Smooth muscle cell (in vitro differentiated cells): ENCODE results near the gene SARNP. TPM values are rescaled to one million over a fixed set of nuclear protein-coding genes. Genes with fewer than 3 reads are reported as not detected.
A peak's percentile ranks its signal among the peaks of the same experiment; 100 is the strongest.

Experiments used
- DNase-seq: peaks from one replicate; lab custom pipeline; 2025; ENCODE audit not compliant: unreplicated experiment; lab: John Stamatoyannopoulos, UW
- H2AFZ ChIP-seq: fragments of 200-600 bp; sonication (generic); 2 replicates; pipeline ENCODE4 v1.6.0; 2016; ENCODE audit warnings: antibody characterized with exemption, low read depth, mild to moderate bottlenecking
- H3F3A ChIP-seq: fragments of 200-600 bp; sonication (generic); 2 replicates; pipeline ENCODE4 v1.6.0; 2017; ENCODE audit warnings: antibody characterized with exemption, low read depth
- H3K27ac ChIP-seq: fragments of 200-600 bp; sonication (generic); 2 replicates; pipeline ENCODE4 v1.5.1; 2016; ENCODE audit warnings: low read depth, mild to moderate bottlenecking
- H3K27me3 ChIP-seq: fragments of 200-600 bp; sonication (generic); 2 replicates; pipeline ENCODE4 v1.6.1; 2016; ENCODE audit warnings: low read depth, mild to moderate bottlenecking
- H3K36me3 ChIP-seq: fragments of 200-600 bp; sonication (generic); 2 replicates; pipeline ENCODE4 v1.5.1; 2016; ENCODE audit warnings: low read depth
- H3K4me1 ChIP-seq: fragments of 200-600 bp; sonication (generic); 2 replicates; pipeline ENCODE4 v1.5.1; 2016; ENCODE audit warnings: low read depth
- H3K4me2 ChIP-seq: fragments of 200-600 bp; sonication (generic); 2 replicates; pipeline ENCODE4 v1.6.0; 2016; ENCODE audit warnings: mild to moderate bottlenecking
- H3K4me3 ChIP-seq: fragments of 200-600 bp; sonication (generic); 2 replicates; pipeline ENCODE4 v1.5.1; 2016; ENCODE audit warnings: mild to moderate bottlenecking
- H3K79me2 ChIP-seq: fragments of 200-600 bp; sonication (generic); 2 replicates; pipeline ENCODE4 v1.6.0; 2016; ENCODE audit warnings: low read depth, mild to moderate bottlenecking
- H3K9ac ChIP-seq: fragments of 200-600 bp; sonication (generic); 2 replicates; pipeline ENCODE4 v1.6.0; 2016; ENCODE audit warnings: low read depth
- H3K9me3 ChIP-seq: fragments of 200-600 bp; sonication (generic); replicated peaks from 2 replicates; pipeline ENCODE4 v1.5.1; 2016; ENCODE audit warnings: low read depth
- H4K20me1 ChIP-seq: fragments of 200-600 bp; sonication (generic); 2 replicates; pipeline ENCODE4 v1.6.0; 2016; ENCODE audit warnings: low read depth
- CTCF ChIP-seq: fragments of 200-600 bp; sonication (generic); IDR thresholded peaks from 2 replicates; pipeline ENCODE4 v1.5.1; 2017; ENCODE audit warnings: borderline replicate concordance, mild to moderate bottlenecking, antibody characterized with exemption; ENCODE audit not compliant: insufficient read depth, poor library complexity, severe bottlenecking
- WGBS: methylation state at CpG from one replicate; pipeline ENCODE4 v1.1.7; 2016; ENCODE audit warnings: low lambda C conversion rate; 5-methylcytosine and 5-hydroxymethylcytosine counted together
- polyA plus RNA-seq: library from polyadenylated mRNA; unstranded; fragments of >200 nt; fragmentation: Nextera tagmentation; extraction: Ambion mirVana; gene quantifications from 2 replicates; pipeline ENCODE4 v1.2.1, GENCODE V29; 2016
- total RNA-seq: library from RNA; depleted of rRNA; stranded (reverse); fragments of >200 nt; gene quantifications from 2 replicates; pipeline ENCODE4 v1.2.3, GENCODE V29; 2014

SARNP gene
- total and polyA plus RNA-seq, 2 experiments from 2014 or later = 128 to 169 TPM

DNA sequence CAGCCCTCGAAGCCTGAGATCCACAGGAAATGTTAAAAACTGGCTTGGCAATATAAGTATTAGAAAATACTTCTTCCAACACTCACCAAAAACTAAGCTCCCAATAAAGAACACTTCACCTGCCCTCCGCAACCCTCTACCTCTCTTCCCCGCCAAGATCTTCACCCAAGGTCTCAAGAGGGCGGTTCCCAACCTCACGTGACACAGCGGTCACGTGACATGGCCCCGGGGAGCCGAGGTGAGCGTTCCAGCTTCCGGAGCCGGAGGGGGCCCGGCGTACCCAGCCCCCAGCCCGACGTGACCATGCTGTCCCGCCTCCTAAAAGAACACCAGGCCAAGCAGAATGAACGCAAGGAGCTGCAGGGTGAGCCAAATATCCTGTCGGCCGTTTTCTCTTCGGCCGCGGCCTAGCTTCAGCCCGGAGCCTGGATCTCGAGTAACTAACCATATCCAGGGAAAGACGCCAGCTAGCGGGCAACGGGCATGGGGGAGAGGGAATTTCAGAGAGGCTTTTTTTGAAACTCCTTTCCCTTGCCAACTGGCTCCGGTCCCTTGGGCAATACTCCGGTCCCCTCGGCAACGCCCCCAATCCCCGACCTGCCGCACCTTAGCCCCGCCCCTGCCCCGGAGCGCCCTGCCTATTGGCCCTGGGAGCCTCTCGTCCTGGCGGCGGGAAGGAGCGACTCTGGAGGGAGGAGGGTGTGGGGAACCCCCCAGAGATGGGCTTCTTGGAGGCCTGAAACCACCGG lies 101.5 kb downstream of the SARNP start, which contains the start of gene BLOC1S1:
Gene BLOC1S1 (plus strand): TSS at position 214 of the 749 bp plus-strand sequence. CDS start 6 bp downstream, at position 220.
- no peak for TF ChIP-seq CTCF
- Histone ChIP-seq H3K27me3 (peaks cover 17% of the 10 kb centered on the region), H2AFZ (peak within 1 kb of the TSS; percentile 99), H3K27ac (peak within 1 kb of the TSS; percentile 86), H3K36me3 (no peaks in the 10 kb centered on the region), H3K4me2 (peak within 1 kb of the TSS; percentile 94), H3F3A (peaks cover 6% of the 10 kb centered on the region), H3K9ac (peak within 1 kb of the TSS; percentile 93), H4K20me1 (no peaks in the 10 kb centered on the region), H3K4me1 (peaks cover 28% of the 10 kb centered on the region), H3K79me2 (no peaks in the 10 kb centered on the region), H3K9me3 (no peaks in the 10 kb centered on the region), H3K4me3 (peak within 1 kb of the TSS; percentile 92)
- 1% methylated on average over 41 of the region's 42 CpGs for WGBS
- peak; percentile 75 for DNase-seq

GRCh38 chr12:55715169-55715764 lies 102.3 kb downstream of the SARNP start:
- H2AFZ ChIP-seq = peak overlapping the region; percentile 99
- peaks cover 28% of the 10 kb centered on the region for H3K4me1 ChIP-seq
- peak overlapping the region; percentile 94 for H3K4me2 ChIP-seq
- peaks cover 6% of the 10 kb centered on the region for H3F3A ChIP-seq
- peaks cover 24% of the 10 kb centered on the region for H3K27me3 ChIP-seq
- no peaks in the 10 kb centered on the region for H3K79me2 ChIP-seq
- peak overlapping the region; percentile 92 for H3K4me3 ChIP-seq
- no peaks in the 10 kb centered on the region for H4K20me1 ChIP-seq
- no peaks in the 10 kb centered on the region for H3K9me3 ChIP-seq
- H3K9ac ChIP-seq = peak overlapping the region; percentile 93
- DNase-seq = no peak
- TF ChIP-seq CTCF = no peak
- no peaks in the 10 kb centered on the region for H3K36me3 ChIP-seq
- WGBS = 79% methylated on average over 7 of the region's 7 CpGs
- H3K27ac ChIP-seq = peak overlapping the region; percentile 22

GRCh38 chr12:55713721-55714120 lies 103.8 kb downstream of the SARNP start:
- Histone ChIP-seq H3K9ac (no peak overlapping the region), H3K79me2 (no peaks in the 10 kb centered on the region), H2AFZ (no peak overlapping the region), H3K9me3 (no peaks in the 10 kb centered on the region), H3K4me1 (peaks cover 27% of the 10 kb centered on the region), H3F3A (no peaks in the 10 kb centered on the region), H3K4me2 (no peak overlapping the region), H3K36me3 (no peaks in the 10 kb centered on the region), H3K27me3 (peaks cover 40% of the 10 kb centered on the region), H3K4me3 (no peak overlapping the region), H3K27ac (no peak overlapping the region), H4K20me1 (no peaks in the 10 kb centered on the region)
- WGBS = 86% methylated on average over 2 of the region's 2 CpGs
- DNase-seq = no peak
- no peak for TF ChIP-seq CTCF
